HepG2 (cell line): ENCODE data around the gene IRS1. TPM values are rescaled to one million over a fixed set of nuclear protein-coding genes. Genes with fewer than 3 reads are reported as not detected.

Experiments
- AFF4 ChIP-seq: sonication (generic); formaldehyde crosslinking; IDR thresholded peaks from 2 replicates; pipeline ENCODE4 v1.4.0; 2020; ENCODE audit warnings: missing genetic modification reagents
- ARHGAP35 ChIP-seq: sonication (generic); formaldehyde crosslinking; IDR thresholded peaks from 2 replicates; pipeline ENCODE4 v1.9.0; 2022; ENCODE audit warnings: mild to moderate bottlenecking, inconsistent platforms, moderate library complexity, missing genetic modification reagents, borderline replicate concordance
- EHMT2 ChIP-seq: fragments of 200-600 bp; sonication (generic); IDR thresholded peaks from 2 replicates; pipeline ENCODE4 v1.7.0; 2017; ENCODE audit warnings: antibody characterized with exemption, low read depth, low read length, borderline replicate concordance
- GMEB1 ChIP-seq: sonication (generic); formaldehyde crosslinking; IDR thresholded peaks from 2 replicates; pipeline ENCODE4 v1.5.1; 2020; ENCODE audit warnings: missing genetic modification reagents, mild to moderate bottlenecking, borderline replicate concordance
- GRHL1 ChIP-seq: sonication (generic); formaldehyde crosslinking; conservative IDR thresholded peaks from 2 replicates; pipeline ENCODE4 v1.8.0; 2022; ENCODE audit warnings: missing genetic modification reagents
- LBX2 ChIP-seq: sonication (generic); formaldehyde crosslinking; IDR thresholded peaks from 2 replicates; pipeline ENCODE4 v1.5.0; 2020; ENCODE audit warnings: missing genetic modification reagents, mild to moderate bottlenecking, borderline replicate concordance
- NRL ChIP-seq: sonication (generic); formaldehyde crosslinking; IDR thresholded peaks from 2 replicates; pipeline ENCODE4 v1.5.0; 2020; ENCODE audit warnings: missing genetic modification reagents, mild to moderate bottlenecking, moderate library complexity, borderline replicate concordance
- RBFOX2 ChIP-seq: fragments of 200-400 bp; formaldehyde crosslinking; IDR thresholded peaks from 2 replicates; pipeline ENCODE4 v1.6.1; 2017; ENCODE audit warnings: low read depth, mild to moderate bottlenecking, low read length
- SP4 ChIP-seq: sonication (generic); formaldehyde crosslinking; IDR thresholded peaks from 2 replicates; pipeline ENCODE4 v1.8.1; 2023; ENCODE audit warnings: mild to moderate bottlenecking, missing genetic modification reagents
- SP5 ChIP-seq: IDR thresholded peaks from 2 replicates; pipeline ENCODE4 v1.6.1; 2016; ENCODE audit warnings: low read depth, borderline replicate concordance
- TBX2 ChIP-seq: sonication (generic); formaldehyde crosslinking; IDR thresholded peaks from 2 replicates; pipeline ENCODE4 v1.5.0; 2020; ENCODE audit warnings: missing genetic modification reagents, mild to moderate bottlenecking, borderline replicate concordance
- THAP11 ChIP-seq: IDR thresholded peaks from 2 replicates; pipeline ENCODE4 v1.6.1; 2016; ENCODE audit warnings: missing biosample characterization, missing genetic modification reagents
- ZBTB33 ChIP-seq: sonication (generic); formaldehyde crosslinking; IDR thresholded peaks from 2 replicates; pipeline ENCODE4 v1.4.0; 2020; ENCODE audit warnings: missing genetic modification reagents
- ZIK1 ChIP-seq: sonication (generic); formaldehyde crosslinking; IDR thresholded peaks from 2 replicates; pipeline ENCODE4 v1.5.0; 2020; ENCODE audit warnings: mild to moderate bottlenecking, low read depth, missing genetic modification reagents, borderline replicate concordance
- ZNF337 ChIP-seq: sonication (generic); formaldehyde crosslinking; IDR thresholded peaks from 2 replicates; pipeline ENCODE4 v1.5.1; 2020; ENCODE audit warnings: missing genetic modification reagents, low read depth, mild to moderate bottlenecking, borderline replicate concordance
- ZNF501 ChIP-seq: sonication (generic); formaldehyde crosslinking; IDR thresholded peaks from 2 replicates; pipeline ENCODE4 v1.5.1; 2020; ENCODE audit warnings: mild to moderate bottlenecking, moderate library complexity, missing genetic modification reagents
- ZNF550 ChIP-seq: sonication (generic); formaldehyde crosslinking; IDR thresholded peaks from 2 replicates; pipeline ENCODE4 v1.4.0; 2020; ENCODE audit warnings: mild to moderate bottlenecking, missing genetic modification reagents, borderline replicate concordance
- ZNF891 ChIP-seq: sonication (generic); formaldehyde crosslinking; IDR thresholded peaks from 2 replicates; pipeline ENCODE4 v1.5.0; 2020; ENCODE audit warnings: mild to moderate bottlenecking, missing genetic modification reagents
- polyA plus RNA-seq, 8 experiments: library from polyadenylated mRNA; depleted of rRNA in 3 of 8; stranded (reverse) in 7 of 8; unstranded in 1 of 8; fragments of >200 nt; fragmentation: Illumina TruSeq in 4 of 8; extraction: Trizol in 4 of 8; gene quantifications; 2 replicates each; pipeline versions ENCODE4 v1.2.1 to v1.2.3, GENCODE V29; 2011 to 2016; ENCODE audit warnings: low read depth in 4 of 8, missing spikeins in 1 of 8, mixed read lengths in 1 of 8; ENCODE audit not compliant: insufficient read depth in 1 of 8
- total RNA-seq, 5 experiments: library from RNA; depleted of rRNA; stranded (reverse); fragments of >200 nt; fragmentation: Illumina TruSeq; extraction: Trizol; gene quantifications; 2 replicates each; pipeline ENCODE4 v1.2.3, GENCODE V29; 2016; ENCODE audit warnings: low read depth in 1 of 5

IRS1 gene
- total and polyA plus RNA-seq, 2 of the 13 experiments (the other 11 are each of a cell fraction or from before 2014, with no cell fraction given): 8.7 to 9.0 TPM

- TF ChIP-seq GRHL1 (CRISPR knock-in tag) (no peak), THAP11 (CRISPR knock-in tag) (no peak), TBX2 (CRISPR knock-in tag) (0 out of 2 replicates have a peak, but pooled peaks have one; percentile 11), GMEB1 (CRISPR knock-in tag) (no peak), NRL (CRISPR knock-in tag) (no peak), ZNF501 (CRISPR knock-in tag) (no peak; the same call in 1 of the 2 replicates), ZNF337 (CRISPR knock-in tag) (no peak), LBX2 (CRISPR knock-in tag) (peak; percentile 39; the same call in 1 of the 2 replicates), SP4 (CRISPR knock-in tag) (0 out of 2 replicates have a peak, but pooled peaks have one; percentile 28), ZNF550 (CRISPR knock-in tag) (no peak), EHMT2 (no peak), AFF4 (no peak), SP5 (CRISPR knock-in tag) (no peak), ZNF891 (no peak), RBFOX2 (peak; percentile 61), ZBTB33 (0 out of 2 replicates have a peak, but pooled peaks have one; percentile 8), ARHGAP35 (CRISPR knock-in tag) (peak; percentile 68; the same call in 1 of the 2 replicates), ZIK1 (0 out of 2 replicates have a peak, but pooled peaks have one; percentile 48)
These were observed 1.0 kb downstream of the IRS1 start (continued) for GRCh38 chr2:226798422-226799210.
